A549 (cell line): Measurements from ENCODE around the gene DTD1. TPM values are rescaled to one million over a fixed set of nuclear protein-coding genes. Genes with fewer than 3 reads are reported as not detected.

Experiments used
- ATAC-seq, 2 experiments: fragments of 200-7000 bp in 1 of 2; fragments of >200 bp in 1 of 2; cut with Nextera tagmentation in 1 of 2; cut with Tn5 transposase in 1 of 2; 3 replicates each; pipeline versions ENCODE4 v1.8.0 to v1.9.1; 2018 to 2020; ENCODE audit warnings: mild to moderate bottlenecking in 1 of 2, moderate library complexity in 1 of 2
- CTCF ChIA-PET: fragments of 300-600 bp; sonication (Branson Sonifier 250); formaldehyde crosslinking; extraction: SDS; loops from one replicate; lab custom pipeline; 2021; ENCODE audit warnings: antibody characterized with exemption, inconsistent platforms; lab: Yijun Ruan, JAX
- POLR2A ChIA-PET: fragments of 350-600 bp; formaldehyde crosslinking; extraction: SDS; loops from one replicate; lab custom pipeline; 2021; ENCODE audit warnings: antibody characterized with exemption, inconsistent platforms; lab: Yijun Ruan, JAX
- DNase-seq, 2 experiments: peaks; one replicate each; pipeline versions ENCODE4 v3.0.0 to v3.0.0-alpha.2; 2011 to 2016; ENCODE audit warnings: low read depth in 1 of 2, low spot score in 1 of 2
- FAIRE-seq: peaks from 2 replicates; lab custom pipeline; 2011; peaks lifted over from hg19 to GRCh38; lab: Jason Lieb, UNC
- H3K27ac ChIP-seq, 2 experiments: fragments of >200 bp; sonication (Bioruptor Twin); formaldehyde crosslinking; 3 replicates each; pipeline ENCODE4 v1.5.1; 2016 to 2017
- H3K4me1 ChIP-seq: fragments of >200 bp; sonication (Bioruptor Twin); formaldehyde crosslinking; 3 replicates; pipeline ENCODE4 v1.6.1; 2016
- H3K4me2 ChIP-seq: fragments of >200 bp; sonication (Bioruptor Twin); formaldehyde crosslinking; 3 replicates; pipeline ENCODE4 v1.6.1; 2016
- H3K4me3 ChIP-seq: fragments of >200 bp; sonication (Bioruptor Twin); formaldehyde crosslinking; 3 replicates; pipeline ENCODE4 v1.5.1; 2016
- H3K9me3 ChIP-seq: fragments of >200 bp; sonication (Bioruptor Twin); formaldehyde crosslinking; 3 replicates; pipeline ENCODE4 v1.6.1; 2016
- BHLHE40 ChIP-seq: IDR thresholded peaks from 2 replicates; pipeline ENCODE4 v1.6.1; 2012; ENCODE audit warnings: low read depth, low read length, inconsistent platforms
- CBX8 ChIP-seq: fragments of 200-600 bp; sonication (generic); IDR thresholded peaks from 2 replicates; pipeline ENCODE4 v1.6.1; 2016
- CTCF ChIP-seq: fragments of >200 bp; sonication (Bioruptor Twin); formaldehyde crosslinking; IDR thresholded peaks from 3 replicates; pipeline ENCODE4 v1.5.1; 2016
- EHF ChIP-seq: fragments of 250-450 bp; sonication (Bioruptor Pico); IDR thresholded peaks from 2 replicates; pipeline ENCODE4 v1.5.0; 2020; ENCODE audit warnings: mild to moderate bottlenecking
- ELK1 ChIP-seq: fragments of 150-350 bp; IDR thresholded peaks from 2 replicates; pipeline ENCODE4 v1.6.1; 2014; ENCODE audit warnings: low read depth, mild to moderate bottlenecking, low read length
- HES2 ChIP-seq: fragments of >200 bp; sonication (Bioruptor Twin); formaldehyde crosslinking; IDR thresholded peaks from 2 replicates; pipeline ENCODE4 v1.6.1; 2016
- HEYL ChIP-seq: fragments of 250-450 bp; sonication (Bioruptor Pico); IDR thresholded peaks from 2 replicates; pipeline ENCODE4 v1.8.0; 2021; ENCODE audit warnings: mild to moderate bottlenecking, moderate library complexity
- HOXA7 ChIP-seq: fragments of 250-450 bp; sonication (Bioruptor Pico); IDR thresholded peaks from 2 replicates; pipeline ENCODE4 v1.5.0; 2020; ENCODE audit warnings: mild to moderate bottlenecking, moderate library complexity
- HOXB13 ChIP-seq: fragments of 250-450 bp; sonication (Bioruptor Pico); IDR thresholded peaks from 2 replicates; pipeline ENCODE4 v1.5.0; 2020; ENCODE audit warnings: low read depth, mild to moderate bottlenecking, moderate library complexity
- KDM1A ChIP-seq: fragments of 200-600 bp; sonication (generic); IDR thresholded peaks from 2 replicates; pipeline ENCODE4 v1.6.1; 2016; ENCODE audit warnings: low read depth, mild to moderate bottlenecking
- MAFK ChIP-seq: fragments of 450-650 bp; IDR thresholded peaks from 2 replicates; pipeline ENCODE4 v1.6.1; 2014; ENCODE audit not compliant: partially characterized antibody
- MYC ChIP-seq: IDR thresholded peaks from 2 replicates; pipeline ENCODE4 v1.6.1; 2012; ENCODE audit warnings: mild to moderate bottlenecking, inconsistent platforms, low read length, improper control_type of control experiment, borderline replicate concordance
- NR3C1 ChIP-seq: fragments of >200 bp; sonication (Bioruptor Twin); formaldehyde crosslinking; IDR thresholded peaks from 3 replicates; pipeline ENCODE4 v1.6.1; 2017
- PHF8 ChIP-seq: fragments of 200-600 bp; sonication (generic); IDR thresholded peaks from 2 replicates; pipeline ENCODE4 v1.6.1; 2016; ENCODE audit warnings: low read depth, mild to moderate bottlenecking, antibody characterized with exemption, moderate library complexity, borderline replicate concordance
- RARB ChIP-seq: fragments of 250-450 bp; sonication (Bioruptor Pico); IDR thresholded peaks from 2 replicates; pipeline ENCODE4 v1.8.0; 2021; ENCODE audit warnings: mild to moderate bottlenecking, moderate library complexity
- RNF2 ChIP-seq: fragments of 200-600 bp; sonication (generic); IDR thresholded peaks from 2 replicates; pipeline ENCODE4 v1.6.1; 2016; ENCODE audit warnings: low read depth, mild to moderate bottlenecking, antibody characterized with exemption, moderate library complexity, borderline replicate concordance
- TP53 ChIP-seq: fragments of 250-450 bp; sonication (Bioruptor Pico); IDR thresholded peaks from 2 replicates; pipeline ENCODE4 v1.5.0; 2021; ENCODE audit warnings: mild to moderate bottlenecking, moderate library complexity
- USF2 ChIP-seq: fragments of 450-650 bp; IDR thresholded peaks from 2 replicates; pipeline ENCODE4 v1.6.1; 2014; ENCODE audit warnings: antibody characterized with exemption
- ZSCAN20 ChIP-seq: fragments of 250-450 bp; sonication (Bioruptor Pico); IDR thresholded peaks from 2 replicates; pipeline ENCODE4 v1.8.0; 2022; ENCODE audit warnings: mild to moderate bottlenecking, moderate library complexity
- WGBS: methylation state at CpG from one replicate; pipeline ENCODE4 v1.1.6; 2017; ENCODE audit errors: missing lambda C conversion rate; 5-methylcytosine and 5-hydroxymethylcytosine counted together
- polyA plus RNA-seq, 4 experiments: library from polyadenylated mRNA; depleted of rRNA in 3 of 4; stranded (reverse); fragments of >200 nt; fragmentation: RNase III in 1 of 4; extraction: RNeasy Plus Mini Kit Qiagen cat#74134 plus additional on column Dnase treatment in 1 of 4; gene quantifications; 2 replicates in 3 of 4; 3 replicates in 1 of 4; pipeline ENCODE4 v1.2.3, GENCODE V29; 2011 to 2017

The DTD1 gene
- polyA plus RNA-seq, 2 of the 4 experiments (the other 2 are of a cell fraction) = 72.8 to 99.3 TPM

- H3K4me1 ChIP-seq = no peaks in the 10 kb centered on the region
- ChIA-PET CTCF (interaction anchor here (0.6 kb wide), 1 partner anchor 92 kb away, joined by 4 read pairs; no protein-coding TSS in a partner anchor), POLR2A (no interaction called here)
- no peak overlapping the region for H3K4me2 ChIP-seq
- DNase-seq = no peak
- ATAC-seq = peak in 1 of 2 experiments; percentile 58; a peak in 3 of 6 replicates
- 54% methylated on average over 10 of the region's 10 CpGs for WGBS
- H3K9me3 ChIP-seq = no peaks in the 10 kb centered on the region
- TF ChIP-seq HEYL (CRISPR knock-in tag) (no peak), NR3C1 (no peak), PHF8 (no peak), HES2 (no peak)
- FAIRE-seq = no peak
- no peak overlapping the region for H3K4me3 ChIP-seq
- H3K27ac ChIP-seq = no peak overlapping the region
Measured at GRCh38 chr20:18778690-18779392, 191.0 kb downstream of the DTD1 start.

- CTCF ChIA-PET = interaction anchor here (0.7 kb wide), 1 partner anchor 11 kb away, joined by 3 read pairs; no protein-coding TSS in a partner anchor
- DNase-seq (no peak), FAIRE-seq (no peak)
- TF ChIP-seq EHF (no peak), MYC (no peak), ELK1 (no peak), HOXB13 (CRISPR knock-in tag) (no peak), KDM1A (no peak), MAFK (no peak), RNF2 (no peak), HOXA7 (CRISPR knock-in tag) (no peak), RARB (CRISPR knock-in tag) (no peak), TP53 (CRISPR knock-in tag) (no peak), CTCF (no peak), USF2 (no peak), BHLHE40 (no peak), ZSCAN20 (CRISPR knock-in tag) (no peak)
- TF ChIP-seq, all 56 proteins: peak for 0
- WGBS = 62% methylated on average over 9 of the region's 9 CpGs
- Histone ChIP-seq H3K4me3 (no peak overlapping the region), H3K4me2 (no peak overlapping the region), H3K4me1 (no peaks in the 10 kb centered on the region), H3K27ac (no peak overlapping the region), H3K9me3 (no peaks in the 10 kb centered on the region)
- no peak for ATAC-seq
- POLR2A ChIA-PET = no interaction called here
Measured at GRCh38 chr20:18780385-18781130, 192.7 kb downstream of the DTD1 start.

DNA sequence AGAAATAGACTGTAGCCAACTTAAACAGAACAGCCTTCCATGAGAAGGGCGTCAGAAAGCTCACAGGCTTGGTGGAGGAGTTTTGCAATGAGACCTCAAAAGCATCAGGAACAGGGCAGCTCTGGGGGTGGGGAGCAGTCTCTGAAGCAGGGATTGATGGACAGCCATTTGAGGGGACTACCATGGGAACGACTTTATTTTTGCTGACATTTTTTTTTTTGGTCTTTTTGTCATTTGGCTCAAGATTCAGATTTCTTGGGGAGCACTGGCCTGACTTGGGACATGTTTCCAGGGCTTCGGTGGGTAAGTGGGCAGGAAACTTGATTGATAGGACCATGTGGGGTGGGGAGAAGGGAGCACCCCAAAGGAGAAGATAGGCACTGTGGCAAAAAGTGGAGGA lies 193.7 kb downstream of the DTD1 start:
- POLR2A ChIA-PET = interaction anchor here (0.7 kb wide), 1 partner anchor 841 kb away, joined by 4 read pairs; no protein-coding TSS in a partner anchor
- 7% methylated on average over 3 of the region's 3 CpGs for WGBS
- no peak for TF ChIP-seq CBX8
- peak; percentile 54 for TF ChIP-seq MAFK

More for the DNA sequence above, 193.7 kb downstream of the DTD1 start:
- ATAC-seq (no peak), FAIRE-seq (no peak), DNase-seq (no peak)
- Histone ChIP-seq H3K4me3 (no peak overlapping the region), H3K4me2 (no peak overlapping the region), H3K9me3 (no peaks in the 10 kb centered on the region), H3K27ac (no peak overlapping the region), H3K4me1 (no peaks in the 10 kb centered on the region)
- CTCF ChIA-PET = interaction anchor here (0.7 to 1.7 kb wide), 2 partner anchors 10 to 20 kb away, joined by 3 to 4 read pairs; no protein-coding TSS in a partner anchor
